BE2C (cell line): ENCODE results near the gene CDH4.

Source experiments
- DNase-seq: peaks from one replicate; pipeline ENCODE4 v3.0.0-alpha.2; 2020
- H3K27me3 ChIP-seq: fragments of 250-450 bp; sonication (Bioruptor Pico); 2 replicates; pipeline ENCODE4 v1.5.1; 2020; ENCODE audit warnings: mild to moderate bottlenecking
- H3K36me3 ChIP-seq: fragments of 250-450 bp; sonication (Bioruptor Pico); 2 replicates; pipeline ENCODE4 v1.5.1; 2020; ENCODE audit warnings: mild to moderate bottlenecking
- H3K4me1 ChIP-seq: fragments of 250-450 bp; sonication (Bioruptor Pico); 2 replicates; pipeline ENCODE4 v1.5.1; 2020
- H3K4me3 ChIP-seq: 2 replicates; pipeline ENCODE4 v1.5.1; 2011; ENCODE audit warnings: low read depth, low read length
- H3K9me3 ChIP-seq: fragments of 250-450 bp; sonication (Bioruptor Pico); 2 replicates; pipeline ENCODE4 v1.5.1; 2020
- CTCF ChIP-seq: IDR thresholded peaks from 2 replicates; pipeline ENCODE4 v1.5.1; 2012; ENCODE audit warnings: mild to moderate bottlenecking, low read depth, low read length

The CDH4 gene

GRCh38 chr20:61385731-61386130 lies 133.7 kb downstream of the CDH4 start:
- no peak for TF ChIP-seq CTCF
- H3K9me3 ChIP-seq: no peaks in the 10 kb centered on the region
- H3K4me3 ChIP-seq: no peak overlapping the region
- no peaks in the 10 kb centered on the region for H3K27me3 ChIP-seq
- H3K36me3 ChIP-seq: no peaks in the 10 kb centered on the region
- no peak for DNase-seq
- H3K4me1 ChIP-seq: no peaks in the 10 kb centered on the region

- DNase-seq: peak; percentile 52
- no peaks in the 10 kb centered on the region for H3K9me3 ChIP-seq
- no peaks in the 10 kb centered on the region for H3K36me3 ChIP-seq
- TF ChIP-seq CTCF: no peak
- no peak overlapping the region; the same call in 1 of the 2 replicates for H3K4me3 ChIP-seq
- no peaks in the 10 kb centered on the region for H3K27me3 ChIP-seq
- no peaks in the 10 kb centered on the region for H3K4me1 ChIP-seq
Observed at GRCh38 chr20:61387204-61387953, 135.3 kb downstream of the CDH4 start.

GRCh38 chr20:61387954-61388348 lies 135.9 kb downstream of the CDH4 start:
- H3K9me3 ChIP-seq: no peaks in the 10 kb centered on the region
- H3K4me3 ChIP-seq: no peak overlapping the region
- DNase-seq: no peak
- no peaks in the 10 kb centered on the region for H3K4me1 ChIP-seq
- no peaks in the 10 kb centered on the region for H3K36me3 ChIP-seq
- H3K27me3 ChIP-seq: no peaks in the 10 kb centered on the region
- no peak for TF ChIP-seq CTCF

GRCh38 chr20:61389077-61389476 lies 137.0 kb downstream of the CDH4 start:
- no peak for DNase-seq
- Histone ChIP-seq H3K4me3 (no peak overlapping the region), H3K27me3 (no peaks in the 10 kb centered on the region), H3K9me3 (no peaks in the 10 kb centered on the region), H3K36me3 (no peaks in the 10 kb centered on the region), H3K4me1 (no peaks in the 10 kb centered on the region)
- TF ChIP-seq CTCF: no peak

GRCh38 chr20:61391185-61391584 lies 139.1 kb downstream of the CDH4 start:
- Histone ChIP-seq H3K36me3 (no peaks in the 10 kb centered on the region), H3K27me3 (no peaks in the 10 kb centered on the region), H3K4me1 (no peaks in the 10 kb centered on the region), H3K9me3 (no peaks in the 10 kb centered on the region), H3K4me3 (no peak overlapping the region)
- DNase-seq: no peak
- TF ChIP-seq CTCF: no peak

- H3K4me1 ChIP-seq: no peaks in the 10 kb centered on the region
- DNase-seq: no peak
- no peaks in the 10 kb centered on the region for H3K9me3 ChIP-seq
- no peaks in the 10 kb centered on the region for H3K27me3 ChIP-seq
- H3K4me3 ChIP-seq: no peak overlapping the region
- no peak for TF ChIP-seq CTCF
- H3K36me3 ChIP-seq: no peaks in the 10 kb centered on the region
Observed at GRCh38 chr20:61391812-61392520, 139.9 kb downstream of the CDH4 start.
